Ureter (tissue), 1 donor: ENCODE measurements around the gene ALG12. TPM values are rescaled to one million over a fixed set of nuclear protein-coding genes. Genes with fewer than 3 reads are reported as not detected.

ENCODE experiments used
- DNase-seq: peaks from one replicate; pipeline ENCODE4 v3.0.0-alpha.2; 2020; ENCODE audit warnings: low spot score
- total RNA-seq: library from RNA; stranded (reverse); gene quantifications from one replicate; pipeline ENCODE4 v1.2.4, GENCODE V29; 2023
- donor health status: DM: yes; HTN: yes; CAD: no.

Gene ALG12
- total RNA-seq, 1 donor from 2014 or later: 20.5 TPM

DNA sequence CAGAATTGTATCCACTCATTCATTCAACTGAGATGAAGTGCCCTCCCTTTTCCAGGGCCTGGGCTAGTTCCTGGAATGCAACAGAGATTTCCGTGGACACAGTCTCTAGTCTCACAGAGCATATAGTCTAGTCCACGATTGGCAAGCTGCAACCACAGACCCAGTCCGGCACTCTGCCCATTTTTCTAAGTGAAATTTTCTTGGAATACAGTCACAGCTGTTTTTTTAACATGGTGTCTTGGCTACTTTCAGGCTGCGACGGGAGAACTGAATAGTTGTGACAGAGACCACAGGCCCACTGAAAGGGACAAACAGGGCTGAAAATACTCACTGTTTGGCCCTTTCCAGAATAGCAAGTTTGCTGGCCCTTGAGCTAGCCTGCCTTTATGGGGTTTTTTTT, 29.2 kb downstream of the ALG12 start:
- DNase-seq: no peak

DNA sequence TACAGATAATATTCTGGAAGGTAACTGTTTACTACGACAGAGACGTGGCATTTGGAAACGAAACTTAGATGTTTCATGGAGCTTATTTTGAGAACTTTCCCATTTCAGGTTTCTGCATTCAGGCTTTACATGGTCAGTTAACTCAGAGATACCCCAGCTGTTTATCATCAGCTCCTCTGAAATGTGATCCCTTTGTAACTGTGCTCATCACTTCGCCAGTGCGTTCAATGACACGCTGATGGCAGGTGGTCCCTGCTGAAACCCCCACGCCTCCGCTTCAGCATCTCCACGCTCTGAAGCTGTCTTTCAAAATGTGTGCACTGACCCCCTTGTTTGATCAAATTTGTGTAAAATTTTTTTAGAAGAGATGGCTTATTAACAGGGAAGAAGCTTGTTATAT, 30.5 kb downstream of the ALG12 start:
- no peak for DNase-seq

DNA sequence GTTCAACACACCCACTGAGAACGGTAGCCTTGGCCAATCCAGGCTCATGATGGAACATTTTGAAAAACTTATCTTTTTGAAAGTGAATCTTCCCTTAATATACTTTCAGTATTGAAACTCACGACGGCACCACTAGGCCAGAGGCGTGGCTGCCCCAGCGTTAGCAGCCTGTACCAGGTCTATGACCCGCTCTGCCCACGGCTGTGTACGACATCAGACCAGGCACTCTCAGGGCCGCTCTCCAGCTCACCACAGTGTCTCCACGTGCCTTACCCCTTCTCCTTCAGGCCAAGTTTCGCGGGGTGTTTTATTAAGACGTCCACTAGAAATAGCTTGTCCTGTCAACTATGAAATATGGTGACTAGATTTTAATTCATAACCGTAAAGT, 31.2 kb downstream of the ALG12 start:
- no peak for DNase-seq

DNA sequence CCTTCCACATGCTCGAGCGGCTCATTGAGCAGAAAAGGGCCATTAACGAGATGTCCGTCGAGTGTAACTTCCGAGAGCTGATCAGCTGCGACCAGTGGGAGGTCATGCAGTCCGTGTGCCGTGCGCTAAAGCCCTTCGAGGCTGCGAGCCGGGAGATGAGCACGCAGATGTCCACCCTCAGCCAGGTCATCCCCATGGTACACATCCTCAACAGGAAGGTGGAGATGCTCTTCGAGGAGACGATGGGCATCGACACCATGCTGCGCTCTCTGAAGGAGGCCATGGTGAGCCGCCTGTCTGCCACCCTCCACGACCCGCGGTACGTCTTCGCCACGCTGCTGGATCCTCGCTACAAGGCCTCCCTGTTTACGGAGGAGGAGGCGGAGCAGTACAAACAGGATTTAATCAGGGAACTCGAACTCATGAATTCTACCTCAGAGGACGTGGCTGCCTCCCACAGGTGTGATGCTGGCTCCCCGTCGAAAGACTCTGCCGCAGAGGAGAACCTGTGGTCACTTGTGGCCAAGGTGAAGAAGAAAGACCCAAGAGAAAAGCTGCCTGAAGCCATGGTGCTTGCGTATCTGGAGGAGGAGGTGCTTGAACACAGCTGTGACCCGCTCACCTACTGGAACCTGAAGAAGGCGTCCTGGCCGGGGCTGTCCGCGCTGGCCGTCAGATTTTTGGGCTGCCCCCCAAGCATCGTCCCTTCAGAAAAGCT, 31.7 kb downstream of the ALG12 start:
- DNase-seq: no peak

DNA sequence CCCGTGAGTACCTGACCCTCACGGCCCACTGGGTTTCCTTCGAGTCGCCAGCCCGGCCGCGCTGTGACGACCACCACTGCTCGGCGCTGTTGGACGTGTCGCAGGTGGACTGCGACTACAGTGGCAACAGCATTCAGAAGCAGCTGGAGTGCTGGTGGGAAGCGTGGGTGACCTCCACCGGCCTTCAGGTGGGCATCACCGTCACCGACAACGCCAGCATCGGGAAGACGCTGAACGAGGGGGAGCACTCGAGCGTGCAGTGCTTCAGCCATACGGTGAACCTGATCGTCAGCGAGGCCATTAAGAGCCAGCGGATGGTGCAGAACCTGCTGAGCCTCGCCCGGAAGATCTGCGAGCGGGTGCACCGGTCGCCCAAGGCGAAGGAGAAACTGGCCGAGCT, 32.4 kb downstream of the ALG12 start:
- DNase-seq: no peak

DNA sequence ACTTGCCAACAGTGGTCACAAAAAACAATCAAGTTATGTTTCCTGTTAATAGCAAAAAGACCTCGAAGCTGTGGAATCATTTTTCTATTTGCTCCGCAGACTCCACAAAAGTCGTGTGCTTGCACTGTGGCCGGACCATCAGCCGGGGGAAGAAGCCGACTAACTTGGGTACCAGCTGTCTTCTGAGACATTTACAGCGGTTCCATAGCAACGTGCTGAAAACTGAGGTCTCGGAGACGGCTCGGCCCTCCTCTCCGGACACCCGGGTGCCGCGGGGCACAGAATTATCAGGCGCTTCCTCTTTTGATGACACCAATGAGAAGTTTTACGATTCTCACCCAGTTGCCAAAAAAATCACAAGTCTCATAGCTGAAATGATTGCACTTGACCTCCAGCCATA, 33.0 kb downstream of the ALG12 start:
- no peak for DNase-seq

DNA sequence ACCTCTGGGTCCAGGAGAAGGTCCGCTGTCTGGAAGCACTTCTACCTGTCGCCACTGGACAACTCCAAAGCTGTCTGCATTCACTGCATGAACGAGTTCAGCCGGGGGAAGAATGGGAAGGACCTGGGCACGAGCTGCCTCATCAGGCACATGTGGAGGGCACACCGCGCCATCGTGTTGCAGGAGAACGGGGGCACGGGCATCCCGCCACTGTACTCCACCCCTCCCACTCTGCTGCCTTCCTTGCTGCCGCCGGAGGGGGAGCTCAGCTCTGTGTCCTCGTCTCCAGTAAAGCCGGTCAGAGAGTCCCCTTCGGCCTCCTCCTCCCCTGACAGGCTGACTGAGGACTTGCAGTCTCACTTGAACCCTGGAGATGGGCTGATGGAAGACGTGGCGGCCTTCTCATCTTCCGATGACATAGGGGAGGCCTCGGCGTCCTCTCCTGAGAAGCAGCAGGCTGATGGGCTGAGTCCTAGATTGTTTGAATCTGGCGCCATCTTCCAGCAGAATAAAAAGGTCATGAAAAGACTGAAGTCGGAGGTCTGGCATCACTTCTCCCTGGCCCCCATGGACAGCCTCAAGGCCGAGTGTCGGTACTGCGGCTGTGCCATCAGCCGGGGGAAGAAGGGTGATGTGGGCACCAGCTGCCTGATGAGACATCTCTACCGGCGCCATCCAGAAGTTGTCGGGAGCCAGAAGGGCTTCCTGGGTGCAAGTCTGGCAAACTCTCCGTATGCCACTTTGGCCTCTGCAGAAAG, 33.6 kb downstream of the ALG12 start:
- no peak for DNase-seq

DNA sequence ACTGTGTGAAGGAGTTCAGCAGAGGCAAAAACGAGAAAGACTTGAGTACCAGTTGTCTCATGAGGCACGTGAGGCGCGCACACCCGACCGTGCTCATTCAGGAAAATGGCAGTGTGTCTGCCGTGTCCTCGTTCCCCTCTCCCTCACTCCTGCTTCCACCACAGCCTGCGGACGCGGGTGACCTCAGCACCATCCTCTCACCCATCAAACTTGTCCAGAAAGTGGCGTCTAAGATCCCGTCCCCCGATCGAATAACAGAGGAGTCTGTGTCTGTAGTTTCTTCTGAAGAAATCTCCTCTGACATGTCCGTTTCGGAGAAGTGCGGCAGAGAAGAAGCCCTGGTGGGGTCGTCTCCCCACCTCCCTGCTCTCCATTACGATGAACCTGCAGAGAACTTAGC, 34.2 kb downstream of the ALG12 start:
- DNase-seq: no peak

DNA sequence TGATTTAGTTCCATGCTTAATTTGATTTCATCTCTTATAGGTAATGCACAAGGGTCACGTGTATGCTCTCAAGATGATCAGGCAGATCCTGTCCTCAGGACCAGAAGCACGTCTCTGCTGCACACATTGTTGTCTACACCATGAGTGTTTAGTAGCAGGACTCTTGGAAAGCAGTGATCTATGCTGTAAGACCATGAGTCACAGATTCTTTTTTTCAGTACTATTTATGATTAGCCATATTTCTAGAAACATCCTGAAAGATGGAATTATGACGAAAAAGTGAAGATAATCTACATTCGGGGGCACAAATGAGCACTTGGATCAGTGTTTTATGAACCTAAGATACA, 35.0 kb downstream of the ALG12 start:
- no peak for DNase-seq

DNA sequence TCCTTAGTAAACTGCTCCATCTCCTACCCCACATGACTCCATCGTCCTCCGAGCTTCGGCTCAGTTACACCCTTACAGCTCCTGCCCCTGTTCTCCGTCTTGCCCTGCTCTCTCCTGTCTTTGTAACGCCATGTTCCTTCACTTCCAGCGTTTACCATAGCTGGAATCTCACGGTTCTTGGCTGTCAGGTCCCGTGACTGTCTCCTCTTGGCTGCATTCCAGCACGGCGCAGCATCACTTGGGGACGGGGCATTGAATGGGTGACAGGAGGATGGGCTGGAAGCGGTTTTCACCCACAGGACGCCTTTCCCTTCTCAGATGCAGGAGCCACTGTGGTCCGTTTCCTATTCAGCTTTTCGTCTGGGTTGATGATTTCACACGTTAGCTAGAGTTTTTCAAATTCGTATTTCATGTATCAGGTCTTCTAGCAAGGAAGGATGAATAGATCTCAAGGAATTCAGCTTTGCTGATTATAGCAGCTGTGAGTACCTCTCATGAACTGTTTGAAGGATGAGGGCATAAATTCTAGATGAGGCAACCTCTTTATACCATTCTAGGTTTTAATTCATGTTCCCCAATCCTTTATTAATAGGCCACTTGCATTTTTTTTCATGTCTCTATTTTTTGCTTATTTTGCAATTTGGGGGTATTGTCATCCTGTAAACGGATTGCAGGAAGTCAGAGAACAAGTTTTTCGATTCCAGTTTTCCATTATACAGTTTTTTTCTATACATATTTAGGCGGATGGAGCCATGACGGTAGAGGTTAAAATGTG, 35.5 kb downstream of the ALG12 start:
- no peak for DNase-seq

DNA sequence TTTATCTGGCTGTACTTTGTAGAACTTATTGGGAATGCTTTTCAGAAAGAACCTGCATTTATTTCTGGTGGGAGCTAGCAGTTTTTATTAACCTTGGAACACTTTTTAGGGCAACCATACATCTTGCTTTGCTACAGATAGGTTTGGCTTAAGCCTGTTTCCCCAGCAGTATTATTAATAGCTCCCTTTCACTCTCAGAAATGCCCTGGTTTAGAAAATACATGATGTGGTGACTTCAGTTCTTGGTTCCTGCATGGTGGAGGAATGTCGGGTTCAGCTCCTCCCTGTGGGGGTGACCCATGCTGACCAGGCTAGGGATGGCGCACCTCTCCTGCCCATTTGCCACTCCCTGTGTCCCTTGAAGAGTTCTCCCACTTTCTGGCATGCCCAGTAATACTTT, 36.4 kb downstream of the ALG12 start:
- no peak for DNase-seq

DNA sequence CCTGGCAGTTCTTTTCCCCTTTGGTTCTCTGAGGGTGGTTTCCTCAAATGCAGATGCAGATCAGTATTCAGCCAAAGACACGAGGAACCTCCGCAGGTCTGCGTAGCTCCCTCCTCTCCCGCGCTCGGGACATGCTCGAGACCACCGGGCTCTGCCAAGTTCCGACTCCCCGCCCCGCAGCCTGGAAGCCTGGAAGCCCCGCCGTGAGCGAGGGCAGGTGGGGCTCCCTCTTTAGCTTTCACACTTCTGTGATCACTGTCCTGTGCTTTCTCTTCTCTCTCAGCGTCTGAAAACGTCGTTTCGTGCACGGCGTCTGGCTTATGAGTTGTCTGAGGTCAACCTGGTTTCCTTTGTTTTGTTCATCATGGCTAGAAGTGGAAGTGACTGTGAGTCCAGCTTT, 38.0 kb downstream of the ALG12 start:
- no peak for DNase-seq

DNA sequence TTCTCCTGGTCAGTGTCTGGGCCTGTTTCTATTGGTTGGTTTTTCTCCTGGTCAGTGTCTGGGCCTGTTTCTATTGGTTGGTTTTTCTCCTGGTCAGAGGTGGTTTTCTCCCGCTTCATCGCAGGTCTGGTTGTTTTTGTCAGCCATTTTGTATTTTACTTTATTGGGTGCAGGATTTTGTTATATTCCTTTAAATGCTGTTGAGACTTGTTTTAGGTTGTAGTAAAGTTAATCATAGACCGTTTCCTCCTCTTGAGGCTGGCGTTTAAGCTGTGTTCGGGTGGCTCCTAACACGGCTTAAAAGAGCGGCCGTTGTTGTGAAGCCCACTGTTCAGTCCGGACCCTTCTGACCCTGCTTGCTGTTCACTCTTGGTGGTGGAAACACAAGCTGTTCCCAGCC, 38.4 kb downstream of the ALG12 start:
- DNase-seq: no peak

DNA sequence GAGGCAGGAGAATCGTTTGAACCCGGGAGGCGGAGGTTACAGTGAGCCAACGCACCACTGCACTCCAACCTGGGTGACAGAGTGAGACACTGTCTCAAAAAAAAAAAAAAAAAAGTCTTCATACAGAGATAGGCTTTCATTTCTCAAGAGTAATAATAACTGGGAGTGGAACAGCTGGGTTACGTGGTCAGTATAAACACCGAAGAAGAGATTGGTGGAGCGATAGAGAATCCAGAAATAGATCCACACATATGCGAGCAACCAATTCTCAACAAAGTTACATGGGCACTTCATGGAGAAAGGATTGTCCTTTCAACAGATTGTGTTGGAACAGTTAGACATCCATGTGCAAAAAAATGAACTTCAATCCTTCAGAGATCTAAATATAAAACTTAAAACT, 40.0 kb downstream of the ALG12 start:
- DNase-seq: no peak

DNA sequence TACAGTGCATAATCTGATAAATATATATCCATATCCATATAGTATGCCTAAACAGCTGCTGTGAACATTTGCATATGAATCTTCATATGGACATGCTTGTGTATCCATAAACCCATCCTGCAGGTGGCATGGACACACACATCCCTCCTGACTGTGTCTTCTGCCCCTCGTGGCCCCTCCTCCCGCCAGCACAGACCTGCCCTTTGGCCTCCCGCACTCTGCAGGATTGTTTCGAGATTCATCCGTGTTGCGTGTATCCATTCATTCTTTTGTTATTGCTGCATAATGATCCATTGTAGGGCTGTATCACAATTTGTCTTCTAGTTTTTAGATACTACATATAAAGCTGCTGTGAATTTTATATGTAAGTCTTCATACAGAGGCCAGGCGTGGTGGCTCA, 40.6 kb downstream of the ALG12 start:
- no peak for DNase-seq

DNA sequence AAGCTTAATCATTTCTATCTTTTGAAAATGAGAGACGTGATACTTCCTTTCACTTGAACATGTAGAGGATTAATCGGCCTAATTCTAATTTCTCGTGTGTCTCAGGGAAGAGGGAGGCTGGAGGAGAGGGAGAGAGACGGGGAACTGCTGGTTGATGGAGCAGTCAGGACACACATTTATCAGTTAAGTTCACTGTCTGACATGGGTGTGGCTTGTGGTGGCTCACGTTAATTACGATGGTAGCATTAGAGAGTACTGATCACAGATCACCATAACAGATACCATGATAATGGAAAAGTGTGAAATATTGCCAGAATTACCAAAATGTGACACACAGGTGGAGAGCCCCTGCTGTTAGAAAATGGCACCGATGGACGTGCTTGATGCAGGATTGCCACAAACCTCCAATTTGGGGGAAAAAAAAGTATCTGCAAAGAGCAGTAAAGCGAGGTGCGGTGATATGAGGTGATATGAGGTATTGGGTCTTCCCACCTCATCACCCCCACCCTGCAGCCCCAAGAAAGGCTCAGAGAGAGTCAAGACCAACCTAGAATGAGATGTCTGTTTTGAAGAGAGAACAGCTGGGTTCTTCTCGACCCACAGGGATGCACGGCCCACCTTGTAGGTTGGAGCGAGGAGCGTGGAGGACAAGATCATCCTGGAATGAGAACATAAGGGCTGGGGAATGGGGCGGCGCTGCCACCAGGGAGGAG, 44.9 kb downstream of the ALG12 start:
- no peak for DNase-seq

DNA sequence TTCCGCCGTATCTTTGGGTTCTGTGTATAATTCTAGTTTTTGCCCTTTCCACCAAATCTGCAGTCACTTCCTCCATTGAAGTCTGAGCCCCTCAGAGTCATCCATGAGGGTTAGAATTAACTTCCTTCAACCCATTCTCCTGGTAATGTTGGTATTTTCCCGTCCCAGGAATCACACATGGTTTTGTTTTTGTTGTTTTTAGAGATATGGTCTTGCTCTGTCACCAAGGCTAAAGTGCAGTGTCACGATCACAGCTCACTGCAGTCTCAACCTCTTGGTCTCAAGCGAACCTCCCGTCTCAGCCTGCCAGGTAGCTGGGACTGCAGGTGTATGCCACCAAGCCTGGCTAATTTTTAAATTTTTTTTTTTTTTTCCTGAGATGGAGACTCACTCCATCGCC, 45.9 kb downstream of the ALG12 start:
- DNase-seq: no peak

DNA sequence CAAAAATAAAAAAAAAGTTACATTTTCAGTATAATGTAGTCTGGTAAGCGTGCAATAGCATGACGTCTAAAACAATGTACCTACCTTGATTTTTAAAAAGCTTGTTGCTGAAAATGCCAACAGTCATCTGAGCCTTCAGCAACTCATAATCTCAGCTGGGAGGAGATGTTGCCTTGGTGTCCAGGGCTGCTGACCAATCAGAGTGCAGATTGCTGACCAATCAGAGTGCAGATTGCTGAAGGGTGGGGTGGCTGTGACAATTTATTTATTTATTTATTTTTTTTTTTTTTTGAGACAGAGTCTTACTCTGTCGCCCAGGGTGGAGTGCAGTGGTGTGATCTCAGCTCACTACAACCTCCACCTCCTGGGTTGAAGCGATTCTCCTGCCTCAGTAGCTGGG, 46.8 kb downstream of the ALG12 start:
- DNase-seq: no peak

DNA sequence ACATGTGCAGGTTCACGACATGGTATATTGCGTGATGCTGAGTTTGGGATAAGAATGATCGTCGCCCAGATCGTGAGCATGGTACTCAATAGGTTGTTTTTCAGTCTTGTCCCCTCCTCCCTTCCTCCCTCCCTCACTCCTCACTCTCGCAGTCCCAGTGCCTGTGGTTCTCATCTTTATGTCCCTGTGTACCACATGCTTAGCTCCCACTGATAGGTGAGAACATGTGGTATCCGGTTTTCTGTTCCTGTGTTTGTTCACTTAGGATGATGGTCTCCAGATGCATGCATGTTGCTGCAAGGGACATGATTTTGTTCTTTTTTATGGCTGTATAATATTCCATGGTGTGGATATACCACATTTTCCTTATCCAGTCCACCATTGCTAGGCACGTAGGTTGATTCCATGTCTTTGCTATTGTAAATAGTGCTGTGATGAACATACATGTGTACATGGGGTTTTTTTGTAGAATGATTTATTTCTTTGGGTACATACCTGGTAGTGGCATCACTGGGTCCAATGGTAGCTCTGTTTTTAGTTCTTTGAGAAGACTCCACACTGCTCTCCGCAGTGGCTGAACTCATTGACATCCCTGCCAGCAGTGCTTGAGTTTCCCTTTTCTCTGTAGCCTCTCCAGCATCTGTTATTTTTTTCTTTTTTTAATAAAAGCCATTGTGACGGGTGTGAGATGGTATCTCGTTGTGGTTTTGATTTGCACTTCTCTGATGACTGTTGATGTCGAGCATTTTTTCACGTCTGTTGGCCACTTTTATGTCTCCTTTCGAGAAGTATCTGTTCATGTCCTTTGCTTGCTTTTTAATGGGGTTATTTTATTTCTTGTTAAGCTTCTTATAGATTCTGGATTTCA, 48.2 kb downstream of the ALG12 start:
- DNase-seq: no peak

DNA sequence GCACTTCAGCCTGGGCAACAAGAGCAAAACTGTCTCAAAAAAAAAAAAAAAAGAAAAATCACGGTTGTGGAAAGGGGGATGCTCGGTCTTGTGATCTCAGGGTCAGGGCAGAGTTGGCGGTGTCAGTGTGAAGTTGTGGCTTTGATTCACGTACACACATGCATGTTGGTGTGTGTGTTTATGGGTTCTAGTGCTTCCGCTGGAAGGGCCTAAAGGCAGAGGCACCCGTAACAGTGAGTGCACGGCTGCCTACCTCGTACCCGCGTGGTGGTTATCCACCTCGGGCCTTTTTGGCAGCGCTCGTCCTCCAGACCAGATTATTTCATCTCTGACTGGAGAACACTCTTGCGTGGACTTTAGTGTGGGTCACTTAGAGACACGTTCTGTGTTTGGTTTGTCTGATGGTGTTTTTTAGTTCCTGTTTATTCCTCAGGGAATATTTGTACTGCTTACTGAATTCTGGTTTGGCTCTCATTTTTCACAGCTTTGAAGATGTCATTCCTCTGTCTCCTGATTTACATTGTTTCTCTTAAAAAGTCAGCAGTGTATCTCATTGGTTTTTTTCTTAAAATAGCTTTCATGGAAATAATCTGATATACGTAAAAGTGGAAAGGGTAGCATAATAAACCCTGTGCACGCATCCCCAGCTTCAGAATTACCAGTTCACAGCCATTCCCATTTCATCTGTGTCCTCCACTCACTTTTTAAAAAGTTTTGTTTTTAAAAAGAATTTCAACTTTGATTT, 49.0 kb downstream of the ALG12 start:
- no peak for DNase-seq
